Vagina (tissue), 2 donors: ENCODE results near the gene PLAAT1. TPM values are rescaled to one million over a fixed set of nuclear protein-coding genes. Genes with fewer than 3 reads are reported as not detected.

Experiments used
- DNase-seq, 2 donors: peaks; one replicate each; pipeline ENCODE4 v3.0.0-alpha.2; 2017; ENCODE audit errors: extremely low spot score in 2 of 2
- H3K27ac ChIP-seq: fragments of 200-600 bp; sonication (generic); one replicate; pipeline ENCODE4 v1.5.1; 2019
- H3K27me3 ChIP-seq: fragments of 200-600 bp; sonication (generic); one replicate; pipeline ENCODE4 v1.5.1; 2019
- H3K36me3 ChIP-seq, 2 donors: fragments of 200-600 bp; sonication (generic); one replicate each; pipeline ENCODE4 v1.5.1; 2017 to 2019
- H3K4me1 ChIP-seq: fragments of 200-600 bp; sonication (generic); one replicate; pipeline ENCODE4 v1.5.1; 2019
- H3K4me3 ChIP-seq, 2 donors: fragments of 200-600 bp; sonication (generic); 1 replicate in 1 of 2; 2 replicates in 1 of 2; pipeline ENCODE4 v1.5.1; 2016 to 2019
- H3K9me3 ChIP-seq: fragments of 200-600 bp; sonication (generic); one replicate; pipeline ENCODE4 v1.5.1; 2019
- CTCF ChIP-seq, 3 experiments: fragments of 450-650 bp in 2 of 3; fragments of 200-600 bp in 1 of 3; sonication (generic) in 1 of 3; IDR thresholded peaks; one replicate each; pipeline ENCODE4 v1.5.1; 2017 to 2019; ENCODE audit warnings: antibody characterized with exemption in 3 of 3, mild to moderate bottlenecking in 2 of 3, moderate library complexity in 2 of 3
- POLR2A ChIP-seq, 2 donors: fragments of 450-650 bp; IDR thresholded peaks; one replicate each; pipeline ENCODE4 v1.6.1; 2017; ENCODE audit warnings: antibody characterized with exemption in 2 of 2, mild to moderate bottlenecking in 2 of 2, moderate library complexity in 2 of 2
- POLR2AphosphoS5 ChIP-seq, 2 donors: sonication (generic); formaldehyde crosslinking; IDR thresholded peaks; one replicate each; pipeline ENCODE4 v1.9.0; 2017; ENCODE audit warnings: antibody characterized with exemption in 2 of 2, mild to moderate bottlenecking in 2 of 2, low read depth in 1 of 2; ENCODE audit not compliant: insufficient read depth in 1 of 2
- intact Hi-C: fragments of 100-400 bp; cut with DNase I; formaldehyde crosslinking; loops from one replicate; pipeline ENCODE4 v1.15.1; 2023
- total RNA-seq: library from RNA; depleted of rRNA; stranded (reverse); fragments of >200 nt; gene quantifications from one replicate; pipeline ENCODE4 v1.2.3, GENCODE V29; 2016

PLAAT1 gene
- total RNA-seq, 1 donor from 2014 or later = not detected

- Histone ChIP-seq H3K36me3 (no peaks in the 10 kb centered on the region), H3K4me1 (no peaks in the 10 kb centered on the region), H3K27me3 (no peaks in the 10 kb centered on the region), H3K27ac (no peak overlapping the region), H3K9me3 (no peaks in the 10 kb centered on the region), H3K4me3 (no peak overlapping the region)
- TF ChIP-seq POLR2A (IDR thresholded peaks at IDR 0.05) (no peak), POLR2AphosphoS5 (IDR thresholded peaks at IDR 0.05; ENCODE audit: insufficient read depth in 1 of 2, low read depth in 1 of 2) (no peak), CTCF (IDR thresholded peaks at IDR 0.05) (no peak)
- intact Hi-C loops = no loop called here
- no peak for DNase-seq
These were observed 15.5 kb upstream of the PLAAT1 start for GRCh38 chr3:193225302-193226125.

DNA sequence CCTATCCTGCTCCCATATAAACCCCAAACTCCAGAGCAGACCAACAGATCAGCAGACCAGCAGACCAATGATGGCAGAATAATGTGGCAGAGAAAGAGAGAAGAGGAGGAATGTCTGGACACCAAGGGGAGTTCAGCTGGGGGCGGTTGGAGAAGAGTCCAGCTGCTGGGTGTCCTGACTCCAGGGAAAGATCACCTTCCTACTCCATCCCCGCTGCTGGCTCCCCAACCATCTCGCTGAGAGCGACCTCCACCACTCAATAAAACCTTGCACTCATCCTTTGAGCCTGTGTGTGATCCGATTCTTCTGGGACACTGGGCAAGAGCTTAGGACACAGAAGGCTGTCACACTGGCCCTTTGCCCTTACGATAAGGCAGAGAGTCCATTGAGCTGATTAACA lies 12.8 kb upstream of the PLAAT1 start:
- TF ChIP-seq CTCF (IDR thresholded peaks at IDR 0.05) = no peak
- no peak for TF ChIP-seq POLR2AphosphoS5 (IDR thresholded peaks at IDR 0.05; ENCODE audit: insufficient read depth in 1 of 2, low read depth in 1 of 2)
- no peak for TF ChIP-seq POLR2A (IDR thresholded peaks at IDR 0.05)
- H3K27me3 ChIP-seq = no peaks in the 10 kb centered on the region
- no peaks in the 10 kb centered on the region for H3K9me3 ChIP-seq
- intact Hi-C loops = no loop called here
- no peak overlapping the region for H3K27ac ChIP-seq
- no peaks in the 10 kb centered on the region for H3K36me3 ChIP-seq
- H3K4me3 ChIP-seq = no peak overlapping the region
- no peak for DNase-seq
- no peaks in the 10 kb centered on the region for H3K4me1 ChIP-seq

GRCh38 chr3:193229851-193230420 lies 11.1 kb upstream of the PLAAT1 start:
- Histone ChIP-seq H3K27me3 (no peaks in the 10 kb centered on the region), H3K4me1 (no peaks in the 10 kb centered on the region), H3K27ac (no peak overlapping the region), H3K9me3 (no peaks in the 10 kb centered on the region), H3K4me3 (no peak overlapping the region), H3K36me3 (no peaks in the 10 kb centered on the region)
- TF ChIP-seq POLR2AphosphoS5 (IDR thresholded peaks at IDR 0.05; ENCODE audit: insufficient read depth in 1 of 2, low read depth in 1 of 2) (no peak), POLR2A (IDR thresholded peaks at IDR 0.05) (no peak), CTCF (IDR thresholded peaks at IDR 0.05) (no peak)
- intact Hi-C loops = no loop called here
- no peak for DNase-seq

GRCh38 chr3:193230610-193231009 lies 10.4 kb upstream of the PLAAT1 start:
- H3K27me3 ChIP-seq = no peaks in the 10 kb centered on the region
- no peak overlapping the region for H3K4me3 ChIP-seq
- H3K36me3 ChIP-seq = no peaks in the 10 kb centered on the region
- H3K9me3 ChIP-seq = no peaks in the 10 kb centered on the region
- no peak for DNase-seq
- intact Hi-C loops = no loop called here
- no peak for TF ChIP-seq POLR2A (IDR thresholded peaks at IDR 0.05)
- no peak for TF ChIP-seq CTCF (IDR thresholded peaks at IDR 0.05)
- TF ChIP-seq POLR2AphosphoS5 (IDR thresholded peaks at IDR 0.05; ENCODE audit: insufficient read depth in 1 of 2, low read depth in 1 of 2) = no peak
- H3K27ac ChIP-seq = no peak overlapping the region
- no peaks in the 10 kb centered on the region for H3K4me1 ChIP-seq

DNA sequence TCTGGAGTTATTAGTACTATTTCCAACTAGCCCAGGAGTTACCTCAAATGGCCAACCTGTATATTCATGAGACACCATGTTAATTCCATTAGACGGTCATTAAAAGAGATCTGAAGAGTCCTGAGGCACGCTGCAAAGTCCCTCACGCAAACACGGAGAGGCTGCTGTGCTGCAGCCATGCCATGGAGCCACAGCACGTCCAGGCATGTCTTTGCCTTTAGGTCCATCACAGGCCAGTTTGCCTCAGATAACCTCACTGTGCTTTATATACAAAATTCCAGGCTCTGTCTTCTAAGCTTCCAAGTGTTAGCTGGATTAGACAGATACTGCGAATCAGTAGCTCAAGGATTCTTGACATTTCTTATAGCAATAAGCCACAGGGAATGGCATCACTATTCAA lies 9.8 kb upstream of the PLAAT1 start:
- H3K36me3 ChIP-seq = no peaks in the 10 kb centered on the region
- no peak for DNase-seq
- H3K9me3 ChIP-seq = no peaks in the 10 kb centered on the region
- H3K4me3 ChIP-seq = no peak overlapping the region
- TF ChIP-seq POLR2AphosphoS5 (IDR thresholded peaks at IDR 0.05; ENCODE audit: insufficient read depth in 1 of 2, low read depth in 1 of 2) (no peak), CTCF (IDR thresholded peaks at IDR 0.05) (no peak), POLR2A (IDR thresholded peaks at IDR 0.05) (no peak)
- intact Hi-C loops = no loop called here
- no peak overlapping the region for H3K27ac ChIP-seq
- no peaks in the 10 kb centered on the region for H3K4me1 ChIP-seq
- H3K27me3 ChIP-seq = no peaks in the 10 kb centered on the region
